ENCODE data around the gene NSDHL.

DNA sequence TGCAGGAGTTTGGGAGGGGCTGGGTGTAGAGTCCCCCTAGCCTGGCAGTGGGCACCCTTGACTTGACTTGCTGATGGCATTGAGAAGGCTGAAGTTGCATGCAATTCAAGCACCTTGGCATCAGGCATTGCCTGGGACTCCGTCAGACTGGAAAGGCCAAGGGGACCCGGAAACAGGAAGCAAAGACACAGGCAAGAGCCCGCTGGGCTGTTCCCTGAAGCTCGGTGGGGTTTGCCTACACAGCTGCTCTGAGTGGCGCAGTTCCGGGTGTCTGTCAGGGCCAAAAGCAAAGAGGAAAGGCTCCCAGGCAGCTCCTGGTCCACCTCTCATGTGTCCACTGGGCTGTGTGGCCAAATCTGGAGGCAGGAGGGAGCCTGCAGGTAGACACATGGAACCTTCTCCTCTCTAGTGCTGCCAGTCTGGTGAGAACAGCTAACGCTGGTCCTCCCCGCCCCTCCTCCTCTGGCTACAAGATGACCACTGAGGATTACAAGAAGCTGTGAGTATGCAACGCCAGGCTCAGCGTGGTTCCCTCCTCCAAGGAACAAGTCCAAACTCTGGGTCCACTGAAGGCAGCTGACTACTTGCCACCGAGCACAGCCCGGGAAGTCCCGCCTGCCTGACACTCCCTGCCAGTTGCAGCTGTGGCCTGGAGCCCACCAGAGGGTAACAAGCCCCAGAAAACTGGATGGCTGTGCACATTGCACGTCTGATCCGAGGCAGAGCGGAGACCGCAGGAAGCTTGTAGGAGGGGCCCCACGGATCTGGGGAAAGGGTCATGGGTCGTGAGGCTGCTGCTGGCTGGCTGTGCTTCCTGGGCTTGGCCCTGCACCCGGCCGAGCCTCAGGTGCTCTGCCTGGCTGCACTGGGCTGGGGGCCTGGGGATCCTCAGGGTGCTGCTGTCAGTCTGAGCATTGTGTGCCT is 87.1 kb downstream of the NSDHL start:
- TF ChIP-seq, protein P1, sequence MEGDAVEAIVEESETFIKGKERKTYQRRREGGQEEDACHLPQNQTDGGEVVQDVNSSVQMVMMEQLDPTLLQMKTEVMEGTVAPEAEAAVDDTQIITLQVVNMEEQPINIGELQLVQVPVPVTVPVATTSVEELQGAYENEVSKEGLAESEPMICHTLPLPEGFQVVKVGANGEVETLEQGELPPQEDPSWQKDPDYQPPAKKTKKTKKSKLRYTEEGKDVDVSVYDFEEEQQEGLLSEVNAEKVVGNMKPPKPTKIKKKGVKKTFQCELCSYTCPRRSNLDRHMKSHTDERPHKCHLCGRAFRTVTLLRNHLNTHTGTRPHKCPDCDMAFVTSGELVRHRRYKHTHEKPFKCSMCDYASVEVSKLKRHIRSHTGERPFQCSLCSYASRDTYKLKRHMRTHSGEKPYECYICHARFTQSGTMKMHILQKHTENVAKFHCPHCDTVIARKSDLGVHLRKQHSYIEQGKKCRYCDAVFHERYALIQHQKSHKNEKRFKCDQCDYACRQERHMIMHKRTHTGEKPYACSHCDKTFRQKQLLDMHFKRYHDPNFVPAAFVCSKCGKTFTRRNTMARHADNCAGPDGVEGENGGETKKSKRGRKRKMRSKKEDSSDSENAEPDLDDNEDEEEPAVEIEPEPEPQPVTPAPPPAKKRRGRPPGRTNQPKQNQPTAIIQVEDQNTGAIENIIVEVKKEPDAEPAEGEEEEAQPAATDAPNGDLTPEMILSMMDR (IDR thresholded peaks at IDR 0.05) = no peak
- no peak for TF ChIP-seq POLR2A (IDR thresholded peaks at IDR 0.05)

All from testis (tissue), 2 donors.